AG09319 (cell line): ENCODE data around the gene VPREB3.
A peak's percentile ranks its signal among the peaks of the same experiment; 100 is the strongest.

ENCODE experiments used
- DNase-seq: peaks from one replicate; pipeline ENCODE4 v3.0.0-alpha.2; 2010; ENCODE audit warnings: low read depth; ENCODE audit errors: extremely low read depth
- CTCF ChIP-seq: IDR thresholded peaks from 2 replicates; pipeline ENCODE4 v1.5.1; 2011; ENCODE audit warnings: low read depth, mild to moderate bottlenecking, inconsistent platforms, low read length, moderate library complexity

The VPREB3 gene

DNA sequence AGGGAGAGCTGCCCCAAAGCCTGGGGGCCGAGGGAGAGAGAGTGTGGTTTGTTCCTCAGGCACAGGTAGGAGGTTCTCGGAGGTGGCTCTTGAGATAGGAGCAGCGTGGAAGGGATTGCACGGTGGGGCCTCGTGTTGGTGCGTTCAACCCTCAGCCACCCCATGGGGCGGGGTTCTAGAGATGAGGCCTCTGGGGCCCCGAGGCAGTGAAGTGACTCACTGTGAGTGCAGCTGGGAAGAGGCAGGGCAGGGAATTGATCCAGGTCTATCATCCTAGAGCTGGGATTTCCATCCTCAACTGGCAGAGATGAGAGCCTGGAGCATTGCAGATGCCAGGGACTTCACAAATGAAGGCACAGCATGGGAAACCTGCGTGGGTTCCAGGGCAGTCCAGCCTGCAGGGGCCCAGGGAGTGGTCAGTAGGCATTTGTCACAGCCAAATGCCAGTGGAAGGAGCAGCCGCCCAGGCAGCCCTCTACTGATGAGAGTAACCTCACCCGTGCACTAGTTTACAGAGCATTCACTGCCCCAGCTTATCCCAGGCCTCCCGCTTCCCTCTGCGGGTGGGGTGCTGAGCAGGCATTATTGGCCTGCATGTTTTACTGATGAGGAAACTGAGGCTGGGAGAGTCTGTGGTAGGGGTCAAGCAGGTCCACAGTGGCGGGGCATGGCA is 27.4 kb upstream of the VPREB3 start:
- TF ChIP-seq CTCF = no peak
- DNase-seq = peak; percentile 41

GRCh38 chr22:23781065-23781464 is 26.8 kb upstream of the VPREB3 start:
- no peak for TF ChIP-seq CTCF
- no peak for DNase-seq

GRCh38 chr22:23780146-23780748 is 26.0 kb upstream of the VPREB3 start:
- DNase-seq = no peak
- no peak for TF ChIP-seq CTCF

- no peak for TF ChIP-seq CTCF
- no peak for DNase-seq
These were observed 25.5 kb upstream of the VPREB3 start for GRCh38 chr22:23779731-23780130.

DNA sequence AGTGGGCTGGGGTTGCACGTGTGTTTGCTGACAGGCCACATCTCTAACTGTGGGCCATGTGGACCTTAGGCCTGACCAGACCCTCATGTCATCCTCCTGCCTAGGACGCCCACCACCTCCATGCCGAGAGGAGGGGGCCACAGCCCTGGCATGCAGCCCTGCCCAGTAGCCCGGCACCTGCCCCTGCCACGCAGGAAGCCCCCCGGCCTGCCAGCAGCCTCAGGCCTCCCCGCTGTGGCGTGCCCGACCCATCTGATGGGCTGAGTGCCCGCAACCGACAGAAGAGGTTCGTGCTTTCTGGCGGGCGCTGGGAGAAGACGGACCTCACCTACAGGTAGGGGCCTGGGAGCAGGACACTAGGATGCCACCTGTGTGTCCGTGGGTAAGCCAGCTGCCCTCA is 24.9 kb upstream of the VPREB3 start:
- DNase-seq = no peak
- TF ChIP-seq CTCF = no peak

DNA sequence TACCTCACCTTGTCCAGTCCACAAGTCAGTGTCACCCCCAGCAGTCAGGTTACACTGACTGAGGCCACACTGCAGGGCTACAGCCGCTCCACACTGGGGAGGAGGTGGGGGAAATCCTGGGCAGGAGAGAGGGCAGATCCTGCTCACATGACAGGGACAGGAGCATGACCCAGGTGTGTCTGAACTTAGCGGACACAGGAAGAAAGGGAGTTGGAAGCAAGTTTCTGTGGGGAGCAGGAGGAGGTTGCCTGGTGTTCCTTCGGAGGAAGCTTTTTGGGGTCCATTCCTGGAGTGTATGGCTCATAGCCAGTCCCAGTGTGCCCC is 24.3 kb upstream of the VPREB3 start:
- TF ChIP-seq CTCF = no peak

DNA sequence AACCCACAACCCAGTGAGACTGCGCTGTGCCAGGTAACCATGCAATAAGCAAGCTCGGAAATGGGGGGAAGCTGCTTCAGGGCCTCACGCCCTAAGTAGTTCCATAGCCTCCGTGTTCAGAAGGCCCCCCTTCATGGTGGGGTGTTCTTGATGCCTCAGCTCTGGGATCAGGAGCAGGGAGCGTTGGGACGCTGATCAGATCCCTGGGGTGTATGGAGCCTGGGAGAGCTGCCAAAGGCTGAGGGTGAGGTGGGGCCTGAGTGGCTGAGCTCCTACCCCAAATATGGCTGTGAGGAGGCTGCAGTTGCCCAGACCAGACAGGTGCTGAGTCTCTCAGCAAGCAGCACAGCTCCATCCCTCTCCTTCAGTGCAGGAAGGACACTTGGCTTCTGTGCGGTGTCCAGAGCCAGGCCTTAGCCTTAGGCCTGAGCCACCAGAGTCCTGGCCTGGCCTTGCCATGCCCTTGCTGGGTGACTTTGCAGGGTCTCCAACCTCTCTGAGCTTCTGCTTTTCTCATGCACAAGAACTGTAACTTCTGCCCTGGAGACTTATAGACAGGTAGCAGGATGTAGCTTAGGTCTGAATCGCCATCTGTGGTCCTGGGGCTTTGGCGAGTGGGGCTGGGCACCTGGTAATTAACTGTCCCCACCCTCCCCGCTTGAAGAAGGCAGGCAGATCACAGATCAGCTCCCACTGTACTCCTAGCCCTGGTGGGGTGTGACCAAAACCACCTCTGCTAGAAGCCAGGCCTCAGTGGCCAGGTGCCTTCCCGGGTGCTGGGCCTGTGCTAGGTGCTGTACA is 23.8 kb upstream of the VPREB3 start:
- no peak for DNase-seq
- TF ChIP-seq CTCF = no peak

More for the DNA sequence above, 24.3 kb upstream of the VPREB3 start:
- no peak for DNase-seq
